Measurements from ENCODE around the gene BMP15. TPM values are rescaled to one million over a fixed set of nuclear protein-coding genes. Genes with fewer than 3 reads are reported as not detected.

The BMP15 gene
- total and polyA plus RNA-seq, 2 of the 8 experiments (the other 6 are each of a cell fraction or from before 2014, with no cell fraction given): not detected

GRCh38 chrX:50942471-50942870, 31.9 kb downstream of the BMP15 start:
- no peaks in the 10 kb centered on the region for H3K36me3 ChIP-seq (ENCODE audit: control insufficient read depth in 2 of 4, insufficient read depth in 4 of 4, low read length in 3 of 4)
- 81% methylated on average over 2 of the region's 2 CpGs; no CpG with 5 or more reads in 1 of the 2 experiments for WGBS, 2 experiments (ENCODE audit: extremely low coverage in 1 of 2, insufficient coverage in 1 of 2, insufficient read length in 1 of 2, insufficient replicate concordance in 2 of 2, low coverage in 1 of 2, low lambda C conversion rate in 2 of 2, missing lambda C conversion rate in 1 of 2)
- H2AK5ac ChIP-seq (ENCODE audit: low read depth, low read length): no peak overlapping the region
- no peak overlapping the region for H3K27ac ChIP-seq (ENCODE audit: low read depth, low read length)
- H3K27me3 ChIP-seq (replicated peaks in 1 of 4; ENCODE audit: control insufficient read depth in 3 of 4, extremely low read depth in 1 of 4, insufficient read depth in 3 of 4, low read length in 3 of 4): no peaks in the 10 kb centered on the region
- H3K23me2 ChIP-seq (ENCODE audit: low read depth, low read length): no peaks in the 10 kb centered on the region
- H4K5ac ChIP-seq (ENCODE audit: insufficient read length, low read depth, low read length): no peak overlapping the region
- H4K91ac ChIP-seq (replicated peaks; ENCODE audit: insufficient read length, low read length): no peak overlapping the region
- H2BK15ac ChIP-seq (ENCODE audit: low read length): no peak overlapping the region
- H3K56ac ChIP-seq (replicated peaks; ENCODE audit: insufficient read length, low read depth, low read length): no peak overlapping the region
- H3K18ac ChIP-seq (ENCODE audit: extremely low read depth, low read length): no peak overlapping the region
- H3K4me3 ChIP-seq (ENCODE audit: extremely low read depth in 1 of 4, insufficient read depth in 2 of 4, low read depth in 3 of 4, low read length in 4 of 4): no peak overlapping the region
- TF ChIP-seq BACH1 (IDR thresholded peaks at IDR 0.05; ENCODE audit: low read length): no peak
- TF ChIP-seq HDAC6 (IDR thresholded peaks at IDR 0.05; ENCODE audit: low read depth, low read length): no peak
- TF ChIP-seq SUZ12 (IDR thresholded peaks at IDR 0.05; ENCODE audit: low read length): no peak
- no peak for TF ChIP-seq MAFK (IDR thresholded peaks at IDR 0.05; ENCODE audit: low read depth, low read length)
- TF ChIP-seq EGR1 (IDR thresholded peaks at IDR 0.05; ENCODE audit: borderline replicate concordance, low read depth, low read length): no peak
- no peak for TF ChIP-seq ASH2L (IDR thresholded peaks at IDR 0.05; ENCODE audit: low read length)
- TF ChIP-seq EZH2 (IDR thresholded peaks at IDR 0.05; ENCODE audit: low read depth, low read length, severe bottlenecking): no peak
- no peak for TF ChIP-seq CEBPB (IDR thresholded peaks at IDR 0.05; ENCODE audit: low read depth, low read length)
- no peak for TF ChIP-seq YY1 (IDR thresholded peaks at IDR 0.05; ENCODE audit: low read depth, low read length)
- TF ChIP-seq PHF8 (conservative IDR thresholded peaks at IDR 0.05; ENCODE audit: low read depth, low read length): no peak
- no peak for TF ChIP-seq NANOG (IDR thresholded peaks at IDR 0.05; ENCODE audit: insufficient read depth, low read depth, low read length, poor library complexity, severe bottlenecking)
- H3K79me1 ChIP-seq (ENCODE audit: low read depth, low read length): no peaks in the 10 kb centered on the region
- H2BK20ac ChIP-seq (ENCODE audit: low read length): no peak overlapping the region
- no peak overlapping the region for H3K14ac ChIP-seq (ENCODE audit: insufficient read length)
- H3K4me2 ChIP-seq (ENCODE audit: insufficient read depth in 1 of 2, low read depth in 2 of 2, low read length in 2 of 2): no peak overlapping the region
- H2BK5ac ChIP-seq (ENCODE audit: low read depth, low read length): no peak overlapping the region
- no peak overlapping the region for H4K8ac ChIP-seq (ENCODE audit: extremely low read depth, insufficient read depth, low read length)
- H3K9ac ChIP-seq (replicated peaks in 1 of 4; ENCODE audit: extremely low read depth in 1 of 4, low read depth in 3 of 4, low read length in 3 of 4): no peak overlapping the region
- no peak overlapping the region for H2BK120ac ChIP-seq (replicated peaks; ENCODE audit: low read depth, low read length)
- no peaks in the 10 kb centered on the region for H4K20me1 ChIP-seq (replicated peaks in 1 of 2; ENCODE audit: control insufficient read depth in 1 of 2, insufficient read depth in 2 of 2, low read length in 2 of 2)
- ChIA-PET CTCF (ENCODE audit: partially characterized antibody) (interaction anchor here (0.8 to 1.6 kb wide), 4 partner anchors 11 to 261 kb away, joined by 3 to 7 read pairs (median 3); no protein-coding TSS in a partner anchor), POLR2A (ENCODE audit: partially characterized antibody) (no interaction called here)
- no peak overlapping the region for H3K4ac ChIP-seq (replicated peaks; ENCODE audit: insufficient read length, low read depth, low read length)
- no peaks in the 10 kb centered on the region for H3K79me2 ChIP-seq (ENCODE audit: control insufficient read depth in 1 of 2, insufficient read depth in 2 of 2, low read length in 2 of 2)
- no peaks in the 10 kb centered on the region for H3K4me1 ChIP-seq (replicated peaks in 1 of 4; ENCODE audit: control insufficient read depth in 3 of 4, insufficient read depth in 4 of 4, low read length in 3 of 4)
- FAIRE-seq (no peak), DNase-seq (ENCODE audit: low read depth in 1 of 2, low spot score in 2 of 2) (no peak)
- no peaks in the 10 kb centered on the region for H3K9me3 ChIP-seq (ENCODE audit: insufficient read depth in 2 of 2, low read depth in 1 of 2, low read length in 1 of 2)
- H2BK12ac ChIP-seq (ENCODE audit: low read depth, low read length): no peak overlapping the region
- no peak overlapping the region for H2AFZ ChIP-seq (ENCODE audit: low read length)
- no peak overlapping the region for H3K23ac ChIP-seq (ENCODE audit: insufficient read length)

Data from H1 (cell line).